ENCODE results near the gene PRICKLE1.

Gene PRICKLE1

DNA sequence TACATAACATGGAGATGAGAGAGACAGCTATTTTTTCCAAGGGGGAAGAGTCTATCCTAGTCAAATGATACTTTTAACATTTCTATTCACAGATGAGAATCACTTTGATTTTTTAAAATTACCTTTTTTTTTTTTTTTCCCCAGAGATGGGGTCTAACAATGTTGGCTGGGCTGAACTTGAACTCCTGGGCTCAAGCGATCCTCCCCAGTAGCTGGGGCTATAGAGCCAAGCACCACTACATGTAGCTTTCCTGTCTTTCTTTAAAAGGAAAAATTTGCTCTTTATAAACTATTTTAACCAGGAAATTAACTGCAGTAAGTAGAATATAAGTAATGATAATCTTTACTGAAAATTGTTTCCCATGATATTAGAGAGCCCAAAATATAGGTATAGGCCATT is 3.3 kb downstream of the PRICKLE1 start:
- TF ChIP-seq, protein P1, sequence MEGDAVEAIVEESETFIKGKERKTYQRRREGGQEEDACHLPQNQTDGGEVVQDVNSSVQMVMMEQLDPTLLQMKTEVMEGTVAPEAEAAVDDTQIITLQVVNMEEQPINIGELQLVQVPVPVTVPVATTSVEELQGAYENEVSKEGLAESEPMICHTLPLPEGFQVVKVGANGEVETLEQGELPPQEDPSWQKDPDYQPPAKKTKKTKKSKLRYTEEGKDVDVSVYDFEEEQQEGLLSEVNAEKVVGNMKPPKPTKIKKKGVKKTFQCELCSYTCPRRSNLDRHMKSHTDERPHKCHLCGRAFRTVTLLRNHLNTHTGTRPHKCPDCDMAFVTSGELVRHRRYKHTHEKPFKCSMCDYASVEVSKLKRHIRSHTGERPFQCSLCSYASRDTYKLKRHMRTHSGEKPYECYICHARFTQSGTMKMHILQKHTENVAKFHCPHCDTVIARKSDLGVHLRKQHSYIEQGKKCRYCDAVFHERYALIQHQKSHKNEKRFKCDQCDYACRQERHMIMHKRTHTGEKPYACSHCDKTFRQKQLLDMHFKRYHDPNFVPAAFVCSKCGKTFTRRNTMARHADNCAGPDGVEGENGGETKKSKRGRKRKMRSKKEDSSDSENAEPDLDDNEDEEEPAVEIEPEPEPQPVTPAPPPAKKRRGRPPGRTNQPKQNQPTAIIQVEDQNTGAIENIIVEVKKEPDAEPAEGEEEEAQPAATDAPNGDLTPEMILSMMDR (IDR thresholded peaks at IDR 0.05; ENCODE audit: borderline replicate concordance, control extremely low read depth, extremely low read depth, insufficient read depth, missing control alignments), result no peak

DNA sequence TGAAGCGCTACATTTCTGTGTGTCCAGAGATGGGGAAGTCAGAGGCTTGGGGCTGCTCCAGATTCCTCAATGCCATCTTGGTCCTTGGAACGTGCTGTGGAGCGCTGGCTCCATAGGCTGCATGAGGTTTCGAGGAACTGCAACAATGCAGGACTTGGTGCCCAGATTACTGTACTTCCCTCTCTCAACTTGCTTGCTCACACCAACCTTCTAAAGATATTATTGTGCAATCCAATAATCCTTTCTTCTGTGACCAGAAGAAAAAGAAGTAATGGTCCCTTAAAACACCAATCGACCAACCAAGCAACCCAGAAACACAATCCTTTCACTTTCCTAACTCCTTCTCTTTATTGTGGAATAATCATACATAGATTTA is 3.7 kb downstream of the PRICKLE1 start:
- TF ChIP-seq, protein P1 (IDR thresholded peaks at IDR 0.05; ENCODE audit: borderline replicate concordance, control extremely low read depth, extremely low read depth, insufficient read depth, missing control alignments), result no peak
- no peak for DNase-seq (ENCODE audit: low spot score)
- in situ Hi-C loops (cut with MboI; ENCODE audit: low sequenced_read_pairs, unreplicated experiment), result loop anchor here (25.0 kb wide), 1 partner anchor 701 kb away; no protein-coding TSS in a partner anchor

More for the DNA sequence above, 3.3 kb downstream of the PRICKLE1 start:
- DNase-seq (ENCODE audit: low spot score), result no peak
- in situ Hi-C loops (cut with MboI; ENCODE audit: low sequenced_read_pairs, unreplicated experiment), result loop anchor here (25.0 kb wide), 1 partner anchor 701 kb away; no protein-coding TSS in a partner anchor

DNA sequence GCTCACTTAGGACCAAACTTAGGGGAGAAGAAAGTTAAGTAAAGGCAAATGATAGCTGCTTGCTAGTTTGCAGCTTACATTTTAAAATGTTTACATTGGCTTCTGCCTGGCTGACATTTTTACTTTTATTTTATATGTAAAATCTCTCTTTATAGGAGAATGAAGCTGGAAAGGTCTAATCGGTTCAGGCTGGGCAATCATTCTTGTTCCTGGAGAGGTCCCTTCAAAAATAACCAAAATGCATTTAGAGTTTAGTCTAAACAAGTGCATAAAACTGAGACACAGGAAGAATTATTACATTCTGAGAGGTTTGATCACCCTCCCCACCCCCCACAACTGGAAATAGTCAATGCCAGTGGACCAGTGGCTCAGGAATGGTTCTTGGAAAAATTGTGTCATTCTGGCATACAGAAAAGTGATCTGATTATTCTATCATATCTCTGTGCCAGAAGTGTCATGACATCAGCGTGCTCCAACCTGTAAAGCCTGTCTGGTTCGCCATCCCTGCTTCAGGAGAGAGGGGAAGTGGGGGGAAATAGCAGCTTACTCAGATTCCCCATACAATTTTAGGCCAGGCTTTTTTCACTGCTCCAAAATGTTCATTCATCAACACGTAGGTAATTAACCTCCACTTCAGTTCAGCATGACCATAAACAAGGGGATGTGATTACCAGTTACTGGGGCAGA is 4.2 kb downstream of the PRICKLE1 start:
- in situ Hi-C loops (cut with MboI; ENCODE audit: low sequenced_read_pairs, unreplicated experiment), result loop anchor here (25.0 kb wide), 1 partner anchor 702 kb away; no protein-coding TSS in a partner anchor
- DNase-seq (ENCODE audit: low spot score), result no peak

DNA sequence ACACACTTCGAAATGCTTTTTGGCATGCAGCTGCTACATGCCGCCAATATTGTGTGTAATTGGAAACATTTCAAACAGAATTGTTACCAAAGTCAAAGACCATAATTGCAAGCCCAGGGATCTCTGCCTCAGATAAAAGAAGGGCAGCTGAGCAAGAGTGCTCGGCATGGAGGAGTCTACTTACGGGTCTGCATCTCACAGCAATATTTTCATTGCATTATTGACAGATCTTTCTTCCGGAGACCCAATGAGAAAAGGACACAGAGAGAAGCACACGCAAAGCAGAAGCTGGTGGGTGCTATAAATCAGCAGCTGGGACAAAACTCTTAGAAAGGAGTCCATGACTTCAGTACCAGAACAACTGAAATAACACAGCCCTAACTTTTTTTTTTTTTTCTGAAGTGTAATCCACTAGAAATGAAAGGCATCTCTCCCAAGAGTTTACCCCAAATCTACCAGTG is 4.9 kb downstream of the PRICKLE1 start:
- TF ChIP-seq, protein P1 (IDR thresholded peaks at IDR 0.05; ENCODE audit: borderline replicate concordance, control extremely low read depth, extremely low read depth, insufficient read depth, missing control alignments), result no peak
- DNase-seq (ENCODE audit: low spot score), result no peak
- in situ Hi-C loops (cut with MboI; ENCODE audit: low sequenced_read_pairs, unreplicated experiment), result loop anchor here (25.0 kb wide), 1 partner anchor 703 kb away; no protein-coding TSS in a partner anchor

More for the DNA sequence above, 4.2 kb downstream of the PRICKLE1 start:
- TF ChIP-seq, protein P1 (IDR thresholded peaks at IDR 0.05; ENCODE audit: borderline replicate concordance, control extremely low read depth, extremely low read depth, insufficient read depth, missing control alignments), result no peak

DNA sequence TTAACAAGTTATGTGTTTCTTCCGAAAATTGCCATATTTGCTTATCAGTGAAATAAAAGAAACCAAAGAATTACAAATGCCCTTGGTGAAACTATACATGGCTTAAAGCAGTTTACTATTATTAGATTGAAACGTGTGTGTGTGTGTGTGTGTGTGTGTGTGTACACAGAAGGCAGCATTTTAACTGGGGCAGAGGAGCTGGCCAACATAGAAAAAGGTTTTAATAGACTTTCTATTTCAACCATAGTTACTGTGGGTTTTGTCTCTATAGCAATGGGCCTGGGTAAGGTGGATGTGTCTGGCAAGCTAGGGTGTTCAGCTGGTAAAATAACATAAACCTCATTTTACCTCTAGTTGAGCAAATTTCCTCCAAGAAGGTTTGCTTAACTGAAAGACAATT is 6.5 kb downstream of the PRICKLE1 start:
- DNase-seq (ENCODE audit: low spot score), result no peak
- TF ChIP-seq, protein P1 (IDR thresholded peaks at IDR 0.05; ENCODE audit: borderline replicate concordance, control extremely low read depth, extremely low read depth, insufficient read depth, missing control alignments), result no peak
- in situ Hi-C loops (cut with MboI; ENCODE audit: low sequenced_read_pairs, unreplicated experiment), result loop anchor here (25.0 kb wide), 1 partner anchor 704 kb away; no protein-coding TSS in a partner anchor

DNA sequence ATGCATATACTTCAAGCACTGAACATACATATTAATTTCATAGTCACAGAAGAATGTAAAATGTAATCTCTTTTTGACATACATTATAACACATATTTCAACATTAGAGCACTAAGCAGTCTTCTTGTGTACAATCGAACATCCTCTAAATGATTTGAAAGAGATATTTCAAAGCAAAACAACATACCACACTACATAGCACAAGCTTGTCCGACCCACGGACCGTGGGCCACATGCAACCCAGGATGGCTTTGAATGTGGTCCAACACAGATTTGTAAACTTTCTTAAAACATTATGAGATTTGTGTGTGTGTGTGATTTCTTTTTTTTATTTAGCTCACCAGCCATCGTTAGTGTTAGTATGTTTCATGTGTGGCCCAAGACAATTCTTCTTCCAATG is 7.0 kb downstream of the PRICKLE1 start:
- in situ Hi-C loops (cut with MboI; ENCODE audit: low sequenced_read_pairs, unreplicated experiment), result loop anchor here (25.0 kb wide), 1 partner anchor 705 kb away; no protein-coding TSS in a partner anchor
- DNase-seq (ENCODE audit: low spot score), result no peak
- TF ChIP-seq, protein P1 (IDR thresholded peaks at IDR 0.05; ENCODE audit: borderline replicate concordance, control extremely low read depth, extremely low read depth, insufficient read depth, missing control alignments), result no peak
